ENCODE data around the gene USP32.
A peak's percentile ranks its signal among the peaks of the same experiment; 100 is the strongest.
"Not testable (repeated sequence)": the region's sequence is repeated elsewhere in the genome, so short reads cannot be mapped to it uniquely, and the experiment has no call there.

USP32 gene

DNA sequence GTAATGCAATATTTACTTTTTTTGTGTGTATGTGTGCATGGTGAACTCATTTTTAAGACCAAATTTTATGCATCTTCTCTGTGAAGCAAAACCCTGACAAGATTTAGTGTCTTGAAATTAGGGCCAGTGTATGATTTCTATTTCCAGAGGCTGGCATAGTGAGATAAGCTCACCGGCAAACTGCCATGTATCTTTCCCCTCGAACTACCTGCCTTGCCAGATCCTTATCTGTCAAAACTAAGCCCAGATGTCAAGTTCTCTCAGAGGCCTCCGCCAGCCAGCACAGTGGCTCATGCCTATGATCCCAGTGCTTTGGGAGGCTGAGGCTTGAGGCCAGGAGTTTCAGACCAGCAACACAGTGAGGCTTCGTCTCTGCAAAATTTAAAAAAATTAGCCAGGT lies 10.0 kb downstream of the USP32 start:
- TF ChIP-seq, protein P1, sequence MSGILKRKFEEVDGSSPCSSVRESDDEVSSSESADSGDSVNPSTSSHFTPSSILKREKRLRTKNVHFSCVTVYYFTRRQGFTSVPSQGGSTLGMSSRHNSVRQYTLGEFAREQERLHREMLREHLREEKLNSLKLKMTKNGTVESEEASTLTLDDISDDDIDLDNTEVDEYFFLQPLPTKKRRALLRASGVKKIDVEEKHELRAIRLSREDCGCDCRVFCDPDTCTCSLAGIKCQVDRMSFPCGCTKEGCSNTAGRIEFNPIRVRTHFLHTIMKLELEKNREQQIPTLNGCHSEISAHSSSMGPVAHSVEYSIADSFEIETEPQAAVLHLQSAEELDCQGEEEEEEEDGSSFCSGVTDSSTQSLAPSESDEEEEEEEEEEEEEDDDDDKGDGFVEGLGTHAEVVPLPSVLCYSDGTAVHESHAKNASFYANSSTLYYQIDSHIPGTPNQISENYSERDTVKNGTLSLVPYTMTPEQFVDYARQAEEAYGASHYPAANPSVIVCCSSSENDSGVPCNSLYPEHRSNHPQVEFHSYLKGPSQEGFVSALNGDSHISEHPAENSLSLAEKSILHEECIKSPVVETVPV (CRISPR knock-in tag; IDR thresholded peaks at IDR 0.05) = no peak
- TF ChIP-seq BACH2 (CRISPR knock-in tag; IDR thresholded peaks at IDR 0.05; ENCODE audit: borderline replicate concordance) (no peak), TCF4 (CRISPR knock-in tag; IDR thresholded peaks at IDR 0.05; ENCODE audit: borderline replicate concordance) (peak; percentile 61; the same call in 1 of the 2 replicates), ZFP3 (CRISPR knock-in tag; IDR thresholded peaks at IDR 0.05) (no peak), SNAI2 (CRISPR knock-in tag; IDR thresholded peaks at IDR 0.05) (no peak), CSDC2 (CRISPR knock-in tag; IDR thresholded peaks at IDR 0.05) (no peak), ZNF565 (CRISPR knock-in tag; conservative IDR thresholded peaks at IDR 0.05; ENCODE audit: low read depth) (no peak), TOX (CRISPR knock-in tag; IDR thresholded peaks at IDR 0.05; ENCODE audit: borderline replicate concordance) (no peak)
- TF ChIP-seq, protein P2, sequence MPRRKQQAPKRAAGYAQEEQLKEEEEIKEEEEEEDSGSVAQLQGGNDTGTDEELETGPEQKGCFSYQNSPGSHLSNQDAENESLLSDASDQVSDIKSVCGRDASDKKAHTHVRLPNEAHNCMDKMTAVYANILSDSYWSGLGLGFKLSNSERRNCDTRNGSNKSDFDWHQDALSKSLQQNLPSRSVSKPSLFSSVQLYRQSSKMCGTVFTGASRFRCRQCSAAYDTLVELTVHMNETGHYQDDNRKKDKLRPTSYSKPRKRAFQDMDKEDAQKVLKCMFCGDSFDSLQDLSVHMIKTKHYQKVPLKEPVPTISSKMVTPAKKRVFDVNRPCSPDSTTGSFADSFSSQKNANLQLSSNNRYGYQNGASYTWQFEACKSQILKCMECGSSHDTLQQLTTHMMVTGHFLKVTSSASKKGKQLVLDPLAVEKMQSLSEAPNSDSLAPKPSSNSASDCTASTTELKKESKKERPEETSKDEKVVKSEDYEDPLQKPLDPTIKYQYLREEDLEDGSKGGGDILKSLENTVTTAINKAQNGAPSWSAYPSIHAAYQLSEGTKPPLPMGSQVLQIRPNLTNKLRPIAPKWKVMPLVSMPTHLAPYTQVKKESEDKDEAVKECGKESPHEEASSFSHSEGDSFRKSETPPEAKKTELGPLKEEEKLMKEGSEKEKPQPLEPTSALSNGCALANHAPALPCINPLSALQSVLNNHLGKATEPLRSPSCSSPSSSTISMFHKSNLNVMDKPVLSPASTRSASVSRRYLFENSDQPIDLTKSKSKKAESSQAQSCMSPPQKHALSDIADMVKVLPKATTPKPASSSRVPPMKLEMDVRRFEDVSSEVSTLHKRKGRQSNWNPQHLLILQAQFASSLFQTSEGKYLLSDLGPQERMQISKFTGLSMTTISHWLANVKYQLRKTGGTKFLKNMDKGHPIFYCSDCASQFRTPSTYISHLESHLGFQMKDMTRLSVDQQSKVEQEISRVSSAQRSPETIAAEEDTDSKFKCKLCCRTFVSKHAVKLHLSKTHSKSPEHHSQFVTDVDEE (CRISPR knock-in tag; IDR thresholded peaks at IDR 0.05) = peak; percentile 48; the same call in 1 of the 2 replicates
- ATAC-seq = no peak

DNA sequence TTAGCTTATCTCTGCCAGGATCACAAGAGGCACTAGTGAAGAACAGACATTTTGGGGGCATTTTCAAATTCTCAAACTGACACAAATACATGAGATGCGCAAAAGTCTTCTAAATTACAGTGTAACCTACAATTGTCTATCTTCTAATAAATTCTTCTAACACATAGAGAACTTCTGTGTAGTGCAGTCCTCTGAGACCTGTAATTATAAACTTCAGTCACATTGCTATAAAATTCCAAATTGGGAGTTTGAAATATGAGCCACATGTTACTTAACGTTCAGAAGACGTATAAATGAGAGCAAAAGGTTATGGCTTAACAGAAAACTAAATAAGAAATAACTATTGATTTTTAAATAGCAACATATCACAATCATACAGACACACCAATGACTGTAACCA lies 12.5 kb downstream of the USP32 start:
- ATAC-seq = not testable (repeated sequence)

DNA sequence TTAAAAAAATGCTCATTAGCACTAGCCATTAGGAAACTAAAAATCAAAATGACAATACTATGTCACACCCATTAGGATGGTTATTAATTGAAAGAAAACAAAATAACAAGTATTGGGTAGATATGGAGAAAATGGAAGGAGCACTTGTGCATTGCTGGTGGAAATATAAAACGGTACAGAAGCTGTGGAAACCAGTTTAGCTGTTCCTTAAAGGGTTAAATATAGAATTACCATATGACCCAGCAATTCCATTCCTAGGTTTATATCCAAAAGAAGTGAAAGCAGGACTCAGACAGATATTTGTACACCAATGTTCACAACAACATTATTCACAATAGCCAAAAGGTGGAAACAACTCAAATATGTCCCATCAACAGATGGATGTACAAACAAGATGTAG lies 13.7 kb downstream of the USP32 start:
- ATAC-seq = not testable (repeated sequence)

DNA sequence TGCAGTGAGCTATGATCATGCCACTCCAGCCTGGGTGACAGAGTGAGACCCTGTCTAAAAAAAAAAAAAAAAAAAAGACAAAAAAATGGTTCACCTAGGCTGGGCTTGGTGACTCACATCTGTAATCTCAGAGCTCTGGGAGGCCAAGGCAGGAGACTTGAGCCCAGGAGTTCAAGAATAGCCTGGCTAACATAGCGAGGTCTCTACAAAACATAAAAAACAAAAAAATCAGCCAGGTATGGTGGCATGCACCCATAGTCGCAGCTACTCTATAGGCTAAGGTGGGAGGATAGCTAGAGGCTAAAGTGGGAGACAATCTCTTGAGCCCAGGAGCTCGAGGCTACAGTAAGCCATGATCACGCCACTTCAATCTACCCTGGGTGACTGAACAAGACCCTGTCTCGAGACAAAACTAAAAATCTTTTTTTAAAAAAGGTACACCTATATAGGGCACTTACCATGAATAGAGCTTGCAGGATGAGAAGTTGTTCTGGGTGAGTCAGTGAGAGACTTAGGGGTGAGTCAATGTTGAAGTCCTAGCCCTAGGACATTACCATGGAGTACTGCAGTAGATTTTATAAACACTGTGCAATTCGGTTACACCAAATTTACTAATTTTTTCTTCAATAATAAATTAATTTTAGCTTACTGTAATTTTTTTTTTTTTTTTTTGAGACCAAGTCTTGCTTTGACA lies 19.0 kb downstream of the USP32 start:
- peak; percentile 97 for ATAC-seq
- TF ChIP-seq ZNF70 (CRISPR knock-in tag; IDR thresholded peaks at IDR 0.05) (no peak), ESRRG (CRISPR knock-in tag; IDR thresholded peaks at IDR 0.05) (no peak), ZNF8 (CRISPR knock-in tag; IDR thresholded peaks at IDR 0.05) (no peak), ARNTL (CRISPR knock-in tag; IDR thresholded peaks at IDR 0.05; ENCODE audit: borderline replicate concordance, low read depth) (no peak), ZFP30 (CRISPR knock-in tag; IDR thresholded peaks at IDR 0.05) (no peak), TOX (CRISPR knock-in tag; IDR thresholded peaks at IDR 0.05; ENCODE audit: borderline replicate concordance) (no peak), OSR1 (CRISPR knock-in tag; IDR thresholded peaks at IDR 0.05) (no peak), SNAI2 (CRISPR knock-in tag; IDR thresholded peaks at IDR 0.05) (no peak), ISL1 (CRISPR knock-in tag; IDR thresholded peaks at IDR 0.05) (no peak), PPARA (CRISPR knock-in tag; IDR thresholded peaks at IDR 0.05; ENCODE audit: borderline replicate concordance) (no peak)
- TF ChIP-seq, protein P3, sequence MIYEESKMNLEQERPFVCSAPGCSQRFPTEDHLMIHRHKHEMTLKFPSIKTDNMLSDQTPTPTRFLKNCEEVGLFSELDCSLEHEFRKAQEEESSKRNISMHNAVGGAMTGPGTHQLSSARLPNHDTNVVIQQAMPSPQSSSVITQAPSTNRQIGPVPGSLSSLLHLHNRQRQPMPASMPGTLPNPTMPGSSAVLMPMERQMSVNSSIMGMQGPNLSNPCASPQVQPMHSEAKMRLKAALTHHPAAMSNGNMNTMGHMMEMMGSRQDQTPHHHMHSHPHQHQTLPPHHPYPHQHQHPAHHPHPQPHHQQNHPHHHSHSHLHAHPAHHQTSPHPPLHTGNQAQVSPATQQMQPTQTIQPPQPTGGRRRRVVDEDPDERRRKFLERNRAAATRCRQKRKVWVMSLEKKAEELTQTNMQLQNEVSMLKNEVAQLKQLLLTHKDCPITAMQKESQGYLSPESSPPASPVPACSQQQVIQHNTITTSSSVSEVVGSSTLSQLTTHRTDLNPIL (CRISPR knock-in tag; IDR thresholded peaks at IDR 0.05; ENCODE audit: low read depth) = no peak
- TF ChIP-seq, protein P2 (CRISPR knock-in tag; IDR thresholded peaks at IDR 0.05) = no peak
- TF ChIP-seq, protein P4, sequence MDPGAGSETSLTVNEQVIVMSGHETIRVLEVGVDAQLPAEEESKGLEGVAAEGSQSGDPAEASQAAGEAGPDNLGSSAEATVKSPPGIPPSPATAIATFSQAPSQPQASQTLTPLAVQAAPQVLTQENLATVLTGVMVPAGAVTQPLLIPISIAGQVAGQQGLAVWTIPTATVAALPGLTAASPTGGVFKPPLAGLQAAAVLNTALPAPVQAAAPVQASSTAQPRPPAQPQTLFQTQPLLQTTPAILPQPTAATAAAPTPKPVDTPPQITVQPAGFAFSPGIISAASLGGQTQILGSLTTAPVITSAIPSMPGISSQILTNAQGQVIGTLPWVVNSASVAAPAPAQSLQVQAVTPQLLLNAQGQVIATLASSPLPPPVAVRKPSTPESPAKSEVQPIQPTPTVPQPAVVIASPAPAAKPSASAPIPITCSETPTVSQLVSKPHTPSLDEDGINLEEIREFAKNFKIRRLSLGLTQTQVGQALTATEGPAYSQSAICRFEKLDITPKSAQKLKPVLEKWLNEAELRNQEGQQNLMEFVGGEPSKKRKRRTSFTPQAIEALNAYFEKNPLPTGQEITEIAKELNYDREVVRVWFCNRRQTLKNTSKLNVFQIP (CRISPR knock-in tag; IDR thresholded peaks at IDR 0.05; ENCODE audit: borderline replicate concordance, low read depth) = no peak
- TF ChIP-seq, protein P1 (CRISPR knock-in tag; IDR thresholded peaks at IDR 0.05) = no peak
